GM12892 (cell line): ENCODE results near the gene MGAT5.

Source experiments
- DNase-seq: peaks from one replicate; pipeline ENCODE4 v3.0.0; 2011; ENCODE audit not compliant: insufficient read length
- FAIRE-seq: peaks from 2 replicates; lab custom pipeline; 2011; peaks lifted over from hg19 to GRCh38; lab: Jason Lieb, UNC
- POLR2A ChIP-seq: IDR thresholded peaks from 2 replicates; pipeline ENCODE4 v1.6.1; 2011; ENCODE audit warnings: low read depth, low read length, control low read depth
- POLR2AphosphoS5 ChIP-seq: IDR thresholded peaks from 2 replicates; pipeline ENCODE4 v1.6.1; 2011; ENCODE audit warnings: low read depth, low read length, control low read depth
- TAF1 ChIP-seq: IDR thresholded peaks from 2 replicates; pipeline ENCODE4 v1.6.1; 2011; ENCODE audit warnings: low read depth, mild to moderate bottlenecking, control low read depth, low read length, borderline replicate concordance

The MGAT5 gene

GRCh38 chr2:134411828-134412638, 158.2 kb downstream of the MGAT5 start:
- peak; percentile 26 for DNase-seq
- TF ChIP-seq TAF1, result no peak
- TF ChIP-seq POLR2A, result no peak
- TF ChIP-seq POLR2AphosphoS5, result no peak
- peak; percentile 95 for FAIRE-seq

- no peak for TF ChIP-seq TAF1
- no peak for TF ChIP-seq POLR2AphosphoS5
- TF ChIP-seq POLR2A, result no peak
- FAIRE-seq (no peak), DNase-seq (no peak)
Measured at GRCh38 chr2:134412639-134412999, 158.7 kb downstream of the MGAT5 start.

GRCh38 chr2:134413430-134413829, 159.6 kb downstream of the MGAT5 start:
- TF ChIP-seq POLR2A (no peak), POLR2AphosphoS5 (no peak), TAF1 (no peak)
- DNase-seq (no peak), FAIRE-seq (no peak)

GRCh38 chr2:134413912-134414311, 160.0 kb downstream of the MGAT5 start:
- FAIRE-seq, result no peak
- DNase-seq, result no peak
- TF ChIP-seq POLR2A, result no peak
- no peak for TF ChIP-seq TAF1
- TF ChIP-seq POLR2AphosphoS5, result no peak

GRCh38 chr2:134416018-134416417, 162.1 kb downstream of the MGAT5 start:
- DNase-seq, result no peak
- FAIRE-seq, result no peak
- TF ChIP-seq TAF1 (no peak), POLR2A (no peak), POLR2AphosphoS5 (no peak)

- no peak for FAIRE-seq
- no peak for TF ChIP-seq TAF1
- no peak for TF ChIP-seq POLR2AphosphoS5
- TF ChIP-seq POLR2A, result no peak
- no peak for DNase-seq
Measured at GRCh38 chr2:134416637-134417036, 162.8 kb downstream of the MGAT5 start.

- TF ChIP-seq POLR2A (no peak), POLR2AphosphoS5 (no peak), TAF1 (no peak)
- FAIRE-seq (no peak), DNase-seq (no peak)
Measured at GRCh38 chr2:134417968-134418582, 164.2 kb downstream of the MGAT5 start.

GRCh38 chr2:134420259-134420658, 166.4 kb downstream of the MGAT5 start:
- FAIRE-seq (no peak), DNase-seq (no peak)
- TF ChIP-seq POLR2A, result no peak
- TF ChIP-seq TAF1, result no peak
- TF ChIP-seq POLR2AphosphoS5, result no peak

GRCh38 chr2:134420920-134421319, 167.0 kb downstream of the MGAT5 start:
- FAIRE-seq, result no peak
- no peak for DNase-seq
- TF ChIP-seq POLR2AphosphoS5, result no peak
- no peak for TF ChIP-seq TAF1
- TF ChIP-seq POLR2A, result no peak

GRCh38 chr2:134421556-134422328, 167.9 kb downstream of the MGAT5 start:
- FAIRE-seq (no peak), DNase-seq (no peak)
- TF ChIP-seq POLR2A, result no peak
- TF ChIP-seq POLR2AphosphoS5, result no peak
- no peak for TF ChIP-seq TAF1

- no peak for FAIRE-seq
- no peak for TF ChIP-seq POLR2A
- no peak for TF ChIP-seq POLR2AphosphoS5
- TF ChIP-seq TAF1, result no peak
- no peak for DNase-seq
Measured at GRCh38 chr2:134425724-134426496, 172.0 kb downstream of the MGAT5 start.

GRCh38 chr2:134426721-134427120, 172.8 kb downstream of the MGAT5 start:
- TF ChIP-seq POLR2AphosphoS5 (no peak), POLR2A (no peak), TAF1 (no peak)
- FAIRE-seq (no peak), DNase-seq (no peak)
